ENCODE measurements around the gene MIF4GD.
"Not testable (repeated sequence)": the region's sequence is repeated elsewhere in the genome, so short reads cannot be mapped to it uniquely, and the experiment has no call there.

The MIF4GD gene

DNA sequence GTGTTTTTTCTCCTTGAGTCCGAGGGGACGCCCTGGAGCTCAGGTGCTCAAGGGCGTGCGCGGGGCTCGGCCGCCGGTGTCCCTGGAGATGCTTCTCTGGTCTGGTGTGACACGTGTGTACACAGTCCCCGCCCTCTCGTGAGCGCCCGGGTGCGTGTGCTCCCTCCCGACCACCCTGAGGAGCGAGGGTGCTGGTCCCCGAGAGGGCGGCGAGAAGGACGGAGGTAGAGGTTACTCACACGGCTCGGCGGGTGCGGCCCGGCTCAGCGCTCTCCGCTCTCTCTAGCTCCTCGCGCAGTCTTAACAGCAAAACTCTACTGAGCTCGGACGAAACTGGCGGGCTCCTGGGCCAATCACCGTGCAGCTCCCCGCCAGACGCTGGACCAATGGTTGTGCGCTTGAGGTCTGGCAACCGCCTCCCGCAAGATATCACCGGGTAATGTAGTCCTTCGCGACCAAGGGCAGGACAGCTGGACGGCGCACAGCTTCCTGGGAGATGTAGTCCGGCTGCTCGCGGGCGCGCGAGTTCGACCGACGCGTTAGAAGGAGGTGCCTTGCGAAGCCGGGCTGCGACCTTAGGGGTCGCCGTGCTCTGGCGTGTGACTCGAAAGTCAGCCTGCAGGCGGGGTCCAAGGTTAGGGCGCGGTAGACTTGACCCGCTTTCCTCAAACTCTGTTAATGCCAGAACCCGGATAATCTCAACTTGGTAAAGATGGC is 18.2 kb upstream of the MIF4GD start, which contains the start of gene SLC25A19:
Gene SLC25A19, minus strand, starts transcription at position 319 of the 717 bp plus-strand sequence. CDS start 2,669 bp downstream, outside the sequence.
- H3K27ac ChIP-seq = peak within 1 kb of the TSS; percentile 94
- peak; percentile 97 for DNase-seq (ENCODE audit: low read depth, low spot score)

DNA sequence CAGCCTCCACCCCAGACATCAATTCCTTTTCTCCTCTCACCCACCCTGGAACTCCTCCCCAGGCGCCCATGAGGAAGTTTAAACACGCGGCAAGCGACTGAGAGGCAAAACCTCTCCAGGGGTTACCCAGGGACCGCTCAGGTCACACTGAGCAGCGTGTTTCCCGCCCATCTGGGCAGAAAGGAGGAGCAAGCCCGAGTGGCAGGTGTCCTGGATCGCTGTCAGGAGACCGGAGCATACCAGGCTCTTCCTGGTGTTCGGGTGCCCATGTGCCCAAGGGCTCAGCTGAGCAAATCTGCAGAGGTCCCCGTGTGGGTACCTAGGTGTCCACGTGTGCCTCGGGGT is 17.7 kb upstream of the MIF4GD start:
- peak overlapping the region; percentile 94 for H3K27ac ChIP-seq
- no peak for DNase-seq (ENCODE audit: low read depth, low spot score)

GRCh38 chr17:75288359-75288758 is 17.3 kb upstream of the MIF4GD start:
- DNase-seq (ENCODE audit: low read depth, low spot score) = no peak
- H3K27ac ChIP-seq = no peak overlapping the region

DNA sequence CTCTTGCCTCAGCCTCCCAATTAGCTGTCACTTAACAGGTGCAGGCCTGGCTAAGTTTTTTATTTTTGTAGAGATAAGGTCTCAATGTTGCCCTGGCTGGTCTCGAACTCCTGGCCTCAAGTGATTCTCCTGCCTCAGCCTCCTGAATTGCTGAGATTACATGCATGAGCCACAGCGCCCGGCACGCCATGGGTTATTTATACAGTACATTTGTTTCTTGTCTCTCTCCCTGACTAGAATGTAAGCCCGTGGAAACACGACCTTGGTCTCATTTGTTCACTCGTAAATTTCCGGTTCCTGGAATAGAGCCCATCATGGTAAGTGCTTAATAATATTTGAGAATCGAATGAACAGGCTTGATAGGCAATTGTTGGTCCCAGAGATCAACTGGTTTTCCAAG is 16.2 kb upstream of the MIF4GD start:
- H3K27ac ChIP-seq = no peak overlapping the region
- no peak for DNase-seq (ENCODE audit: low read depth, low spot score)

DNA sequence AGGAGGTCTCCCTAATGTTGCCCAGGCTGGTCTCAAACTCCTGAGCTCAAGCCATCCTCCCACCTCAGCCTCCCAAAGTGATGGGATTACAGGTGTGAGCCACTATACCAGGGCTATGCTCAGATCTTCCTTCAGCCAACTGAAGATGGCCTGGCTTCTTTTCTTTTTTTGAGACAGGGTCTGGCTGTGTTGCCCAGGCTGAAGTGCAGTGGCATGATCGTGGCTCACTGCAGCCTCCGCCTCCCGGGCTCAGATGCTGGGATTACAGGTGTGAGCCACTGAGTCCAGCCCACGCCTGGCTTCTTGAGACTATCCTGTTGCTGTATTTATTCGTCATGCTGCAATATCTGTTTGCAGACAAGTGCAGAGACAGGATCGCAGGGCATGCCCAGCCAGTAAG is 14.1 kb upstream of the MIF4GD start:
- no peak for DNase-seq (ENCODE audit: low read depth, low spot score)
- no peak overlapping the region for H3K27ac ChIP-seq

DNA sequence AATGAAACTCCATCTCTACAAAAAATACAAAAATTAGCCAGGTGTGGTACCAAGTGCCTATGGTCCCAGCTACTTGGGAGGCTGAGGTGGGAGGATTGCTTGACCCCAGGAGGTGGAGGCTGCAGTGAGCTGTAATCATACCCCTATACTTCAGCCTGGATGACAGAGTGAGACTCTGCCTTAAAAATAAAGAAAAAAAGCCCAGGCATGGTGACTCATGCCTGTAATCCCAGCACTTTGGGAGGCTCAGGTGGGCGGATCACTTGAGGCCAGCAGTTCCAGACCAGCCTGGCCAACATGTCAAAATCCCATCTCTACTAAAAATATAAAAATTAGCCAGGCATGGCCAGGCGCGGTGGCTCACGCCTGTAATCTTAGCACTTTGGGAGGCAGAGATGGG is 9.2 kb upstream of the MIF4GD start:
- H3K27ac ChIP-seq; DNase-seq (ENCODE audit: low read depth, low spot score): not testable (repeated sequence)

- no peak overlapping the region for H3K27ac ChIP-seq
- no peak for DNase-seq (ENCODE audit: low read depth, low spot score)
These were observed 6.6 kb upstream of the MIF4GD start for GRCh38 chr17:75277664-75278071.

GRCh38 chr17:75273977-75274708 is 3.1 kb upstream of the MIF4GD start:
- H3K27ac ChIP-seq = peak overlapping the region; percentile 38
- no peak for DNase-seq (ENCODE audit: low read depth, low spot score)

GRCh38 chr17:75272848-75273184 is 1.8 kb upstream of the MIF4GD start:
- DNase-seq (ENCODE audit: low read depth, low spot score) = no peak
- H3K27ac ChIP-seq = no peak overlapping the region

DNA sequence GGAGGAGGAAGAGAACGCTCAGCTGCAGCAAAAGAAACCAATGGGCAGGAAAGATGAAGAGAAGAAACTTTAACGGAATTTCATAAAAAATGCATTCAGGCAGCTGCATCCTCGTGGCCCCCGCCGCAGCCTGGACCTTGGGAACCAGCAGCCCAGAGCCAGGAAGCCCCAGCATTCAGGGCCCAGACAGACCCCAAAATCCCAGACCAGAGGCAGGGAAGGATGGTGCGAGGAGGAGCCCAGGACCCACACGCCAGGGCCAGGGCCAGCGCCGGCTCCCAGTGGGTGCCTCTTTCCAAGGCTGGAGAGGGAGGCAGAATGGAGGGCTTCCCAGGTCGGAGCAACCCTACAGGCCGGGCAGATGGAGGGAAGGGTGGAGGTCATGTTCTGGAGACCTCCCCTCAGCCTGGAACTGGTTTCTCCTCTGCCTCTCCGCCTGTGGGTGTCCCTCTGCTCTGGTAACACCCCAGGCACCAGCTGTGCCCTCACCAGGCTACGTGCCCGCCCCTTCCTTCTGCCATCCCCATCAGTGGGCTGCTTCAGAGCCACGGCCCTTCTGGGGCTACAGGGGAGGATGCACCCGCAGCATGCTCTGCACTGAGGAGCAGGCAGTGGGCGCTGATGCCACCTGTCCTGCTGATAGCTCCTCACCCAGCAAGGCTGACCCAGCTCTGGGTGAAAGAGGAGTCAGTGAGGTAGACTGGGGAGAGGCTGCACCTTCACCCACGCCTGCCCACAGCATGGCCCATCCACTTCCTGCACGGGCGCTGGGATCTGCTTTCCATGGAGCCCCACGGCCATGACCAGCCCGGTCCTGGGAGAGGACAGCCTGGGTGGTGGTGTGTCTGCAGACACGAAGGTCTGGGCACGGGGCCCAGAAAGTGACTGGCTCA is 1.2 kb upstream of the MIF4GD start:
- H3K27ac ChIP-seq = no peak overlapping the region
- no peak for DNase-seq (ENCODE audit: low read depth, low spot score)

DNA sequence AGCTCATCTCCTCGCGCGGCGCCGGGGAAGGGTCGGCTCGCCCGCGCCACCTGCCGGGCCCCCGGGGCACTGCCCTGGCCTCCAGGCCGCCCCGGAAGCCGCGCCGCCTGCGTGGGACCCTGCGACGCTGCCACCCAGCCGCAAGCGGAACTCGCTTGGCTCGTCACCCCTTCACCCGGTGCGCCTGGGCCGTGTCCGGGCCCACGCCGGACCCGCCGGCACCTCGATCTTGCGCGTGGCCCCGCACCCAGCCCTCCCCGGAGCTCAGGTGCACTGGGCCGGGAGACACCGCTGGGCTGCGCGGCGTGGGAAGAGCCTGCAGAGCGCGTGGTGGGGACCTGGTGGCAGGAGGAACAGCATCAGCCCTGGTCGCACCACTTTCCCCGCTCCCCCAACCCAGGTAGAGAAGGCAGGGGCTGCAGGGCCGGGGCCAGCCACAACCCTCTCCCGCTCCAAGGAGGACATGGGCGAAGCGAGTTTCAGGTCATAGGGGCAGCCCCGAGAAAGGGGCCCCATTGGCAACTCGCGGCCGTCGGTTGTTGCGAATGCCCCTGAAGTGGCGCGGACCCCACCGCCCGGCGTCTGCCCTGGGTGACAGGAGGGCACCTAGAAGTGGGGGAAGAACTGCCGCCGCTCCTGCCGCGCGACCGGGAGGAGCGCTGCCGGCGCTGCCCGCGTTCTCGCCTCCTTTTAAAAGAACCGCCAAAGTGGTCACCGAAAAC is 363 bp upstream of the MIF4GD start:
- H3K27ac ChIP-seq = peak overlapping the region; percentile 79
- no peak for DNase-seq (ENCODE audit: low read depth, low spot score)

DNA sequence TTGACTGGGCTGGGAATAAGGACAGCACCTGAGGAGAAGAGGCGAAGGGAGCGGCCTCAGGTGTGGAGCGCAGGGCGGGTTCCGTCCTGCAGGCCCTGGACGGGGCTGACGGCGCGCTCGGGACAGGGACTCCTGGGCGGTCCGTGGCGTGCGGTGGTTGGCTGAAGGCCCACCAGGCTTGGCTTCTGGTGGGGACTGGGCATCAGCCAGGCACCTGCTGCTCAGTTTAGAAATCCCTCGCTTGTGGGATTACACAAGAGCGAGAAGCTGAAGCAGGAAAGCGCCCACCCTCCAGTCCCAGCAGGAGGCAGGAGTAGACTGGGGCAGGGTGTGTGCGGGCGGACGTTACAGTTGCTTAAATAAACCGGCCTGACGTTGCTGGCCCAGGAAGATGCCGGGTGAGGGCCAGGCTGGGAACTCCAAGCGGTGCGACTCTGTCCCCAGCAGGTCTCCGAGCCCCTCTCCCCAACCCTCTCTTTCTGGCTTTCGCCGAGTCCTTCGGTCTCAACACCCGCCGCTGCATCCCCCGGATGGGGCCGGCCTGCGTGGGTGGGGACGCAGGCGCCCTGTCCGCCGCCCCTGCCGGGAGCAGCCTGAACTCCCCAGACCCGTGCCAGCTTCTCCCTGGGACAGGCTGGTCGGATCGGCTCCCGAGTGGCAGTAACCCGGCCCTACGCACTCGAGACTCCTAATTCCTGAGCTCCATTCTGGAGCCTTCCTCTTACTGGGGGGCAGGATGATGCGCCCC is 639 bp downstream of the MIF4GD start:
- DNase-seq (ENCODE audit: low read depth, low spot score) = no peak
- H3K27ac ChIP-seq = peak overlapping the region; percentile 79

- peak overlapping the region; percentile 79 for H3K27ac ChIP-seq
- no peak for DNase-seq (ENCODE audit: low read depth, low spot score)
These were observed 1.2 kb downstream of the MIF4GD start for GRCh38 chr17:75269844-75270217.

GRCh38 chr17:75267411-75268232 is 3.4 kb downstream of the MIF4GD start:
- no peak overlapping the region for H3K27ac ChIP-seq
- no peak for DNase-seq (ENCODE audit: low read depth, low spot score)

GRCh38 chr17:75267153-75267410 is 3.9 kb downstream of the MIF4GD start:
- H3K27ac ChIP-seq = no peak overlapping the region
- no peak for DNase-seq (ENCODE audit: low read depth, low spot score)

DNA sequence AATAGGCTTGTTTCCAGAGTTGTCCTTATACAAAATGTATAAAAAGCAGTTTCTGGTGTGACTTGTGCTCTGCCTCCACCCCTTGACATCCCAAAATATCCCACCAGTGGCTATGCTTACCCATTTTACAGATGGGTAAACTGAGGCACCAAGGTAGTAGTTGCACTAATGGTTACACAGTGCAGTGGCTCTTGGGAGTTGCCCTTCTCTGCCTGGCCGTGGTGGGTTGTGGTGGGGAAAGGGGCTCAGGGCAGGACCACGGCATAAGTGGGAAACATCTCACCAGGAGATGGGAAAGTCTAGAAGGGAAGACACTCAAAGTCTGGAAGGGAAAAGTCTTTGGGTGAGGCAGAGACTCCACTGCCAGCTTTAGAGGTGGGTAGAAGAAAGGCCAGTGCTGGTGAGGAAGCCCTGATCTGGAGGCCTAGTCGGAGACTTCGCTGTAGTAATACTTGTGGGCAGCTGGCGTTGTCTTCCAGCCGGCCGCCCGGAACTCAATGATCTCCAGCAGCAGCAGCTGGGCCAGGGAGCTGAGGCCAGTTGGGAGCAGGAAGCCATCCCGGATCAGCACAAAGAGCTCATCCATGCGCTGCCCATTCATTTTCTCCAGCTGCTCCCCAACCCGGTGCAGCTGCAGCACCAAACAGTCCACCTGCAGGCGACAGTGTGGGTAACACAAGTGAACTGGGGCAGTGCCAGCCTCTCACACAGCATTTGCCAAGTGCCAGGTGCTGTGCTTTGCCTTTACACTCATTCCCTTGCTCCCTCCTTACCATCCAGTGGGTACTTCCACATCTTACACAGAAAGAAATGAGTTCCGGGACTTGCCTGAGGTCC is 4.5 kb downstream of the MIF4GD start:
- no peak overlapping the region for H3K27ac ChIP-seq
- no peak for DNase-seq (ENCODE audit: low read depth, low spot score)

DNA sequence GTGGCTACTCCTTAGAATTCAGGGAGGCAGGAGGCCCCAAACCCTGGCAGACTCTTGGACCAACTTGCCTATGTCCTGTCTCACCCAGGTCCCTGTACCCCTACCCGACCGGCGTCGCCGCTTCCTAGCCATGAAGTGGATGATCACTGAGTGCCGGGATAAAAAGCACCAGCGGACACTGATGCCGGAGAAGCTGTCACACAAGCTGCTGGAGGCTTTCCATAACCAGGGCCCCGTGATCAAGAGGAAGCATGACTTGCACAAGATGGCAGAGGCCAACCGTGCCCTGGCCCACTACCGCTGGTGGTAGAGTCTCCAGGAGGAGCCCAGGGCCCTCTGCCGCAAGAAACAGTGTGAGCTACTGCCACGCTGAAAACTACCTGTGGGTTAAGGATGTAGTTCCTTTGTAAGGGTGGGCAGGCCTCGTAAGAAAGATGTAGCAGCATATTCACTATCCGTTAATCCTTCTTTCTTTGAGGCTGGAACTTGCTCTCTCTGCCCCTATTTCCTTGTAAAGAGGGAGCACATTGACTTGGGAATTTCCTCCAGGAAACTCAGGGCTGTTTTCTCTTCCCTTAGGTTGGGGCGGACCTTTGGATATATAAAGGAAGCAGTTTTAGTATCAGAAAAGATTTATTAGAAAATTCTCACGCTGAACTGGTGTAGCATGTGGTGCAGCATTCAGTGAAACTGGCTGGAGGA is 5.3 kb downstream of the MIF4GD start:
- no peak for DNase-seq (ENCODE audit: low read depth, low spot score)

GRCh38 chr17:75263055-75263454 is 8.0 kb downstream of the MIF4GD start:
- H3K27ac ChIP-seq = no peak overlapping the region

More for the DNA sequence above, 5.3 kb downstream of the MIF4GD start:
- no peak overlapping the region for H3K27ac ChIP-seq

More at GRCh38 chr17:75263055-75263454, 8.0 kb downstream of the MIF4GD start:
- no peak for DNase-seq (ENCODE audit: low read depth, low spot score)

Data from epithelial cell of prostate (primary cell).